Activated CD4-positive, alpha-beta T cell treated with anti-CD3 and anti-CD28 coated beads, Interleukin-2, amount 50 U/mL, for 48 hours (primary cell): ENCODE results near the gene PROM1.
A peak's percentile ranks its signal among the peaks of the same experiment; 100 is the strongest.

Experiments
- DNase-seq, 2 experiments: peaks; one replicate each; pipeline ENCODE4 v3.0.0-alpha.2; 2020

The PROM1 gene

DNA sequence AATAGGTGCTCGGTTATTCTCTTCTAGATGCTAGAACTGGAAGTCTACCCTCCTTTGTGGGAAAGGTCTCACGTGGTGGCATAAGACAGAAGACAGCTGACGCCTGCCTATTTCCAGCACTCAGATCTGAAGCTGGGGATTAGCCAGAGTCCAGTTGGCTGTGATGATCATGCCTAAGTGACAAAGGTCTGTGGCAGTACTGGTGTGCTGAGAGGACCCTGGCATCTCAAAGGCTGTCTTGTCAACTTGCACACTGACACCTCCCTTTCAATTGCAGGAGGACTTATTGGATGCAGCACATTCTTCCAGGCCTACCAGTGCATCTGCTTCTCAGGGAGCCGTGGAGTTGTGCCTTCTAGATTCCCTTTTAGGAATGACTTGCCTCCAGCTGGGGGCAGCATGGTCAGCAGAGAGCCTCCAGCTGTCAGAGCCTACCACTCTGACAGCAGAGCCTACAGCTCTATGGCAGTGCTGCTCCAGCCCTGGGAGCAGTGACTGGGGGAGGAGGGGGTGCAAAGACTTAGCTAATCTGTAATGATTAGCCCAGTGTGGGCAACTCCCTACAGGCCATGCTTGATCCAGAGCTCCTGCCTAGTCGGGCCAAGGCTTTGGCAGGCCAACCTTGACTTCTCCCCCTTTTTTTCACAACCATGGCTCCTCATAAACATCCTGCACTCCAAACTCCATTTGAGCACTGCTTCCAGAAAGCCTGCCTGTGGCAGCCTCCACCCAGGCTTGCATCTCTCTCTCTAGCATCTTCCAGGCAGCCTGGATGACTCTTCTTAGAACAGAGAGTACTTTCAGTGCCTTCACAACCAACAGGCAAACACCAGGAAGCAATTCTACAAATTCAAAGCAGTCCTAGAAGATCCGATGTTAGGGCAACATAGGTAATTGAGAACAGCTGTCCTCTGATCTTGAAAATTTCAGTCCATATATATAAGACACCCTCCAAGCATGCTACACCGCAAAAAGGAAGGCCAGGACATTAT, 107.1 kb downstream of the PROM1 start:
- DNase-seq = no peak

DNA sequence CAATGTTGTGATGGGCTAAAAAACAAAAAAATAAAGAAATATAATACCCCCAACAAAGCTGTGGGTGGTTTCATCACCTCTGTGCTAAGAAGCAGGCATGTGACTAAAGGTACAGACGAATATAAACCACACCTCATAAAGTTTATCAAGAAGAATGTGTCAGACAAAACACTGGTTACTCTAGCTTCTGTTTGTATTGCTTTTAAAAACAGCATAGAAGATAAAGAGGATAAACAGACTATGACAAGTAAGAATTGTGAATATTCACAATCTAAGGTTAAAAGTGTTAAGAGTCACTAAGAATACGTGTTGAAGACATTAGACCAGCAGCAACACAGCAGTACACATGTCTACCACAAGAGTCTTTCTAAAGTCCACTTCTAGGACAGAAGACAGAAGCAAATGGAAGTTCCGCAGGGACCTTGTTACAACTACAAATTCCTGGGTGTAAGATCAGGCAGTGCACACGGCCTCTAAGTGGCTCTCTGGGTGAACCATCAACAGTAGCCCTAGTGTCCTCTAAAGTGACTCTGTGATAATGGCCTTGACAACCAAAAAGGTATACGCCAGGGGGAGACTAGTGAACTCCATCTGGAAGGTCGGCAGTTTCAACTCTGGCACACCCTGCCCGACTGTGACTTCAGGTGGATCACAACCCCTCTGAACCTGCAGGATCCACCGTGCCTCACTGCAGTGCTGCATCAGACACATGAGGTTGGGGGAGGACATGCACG, 112.6 kb downstream of the PROM1 start:
- DNase-seq = no peak

DNA sequence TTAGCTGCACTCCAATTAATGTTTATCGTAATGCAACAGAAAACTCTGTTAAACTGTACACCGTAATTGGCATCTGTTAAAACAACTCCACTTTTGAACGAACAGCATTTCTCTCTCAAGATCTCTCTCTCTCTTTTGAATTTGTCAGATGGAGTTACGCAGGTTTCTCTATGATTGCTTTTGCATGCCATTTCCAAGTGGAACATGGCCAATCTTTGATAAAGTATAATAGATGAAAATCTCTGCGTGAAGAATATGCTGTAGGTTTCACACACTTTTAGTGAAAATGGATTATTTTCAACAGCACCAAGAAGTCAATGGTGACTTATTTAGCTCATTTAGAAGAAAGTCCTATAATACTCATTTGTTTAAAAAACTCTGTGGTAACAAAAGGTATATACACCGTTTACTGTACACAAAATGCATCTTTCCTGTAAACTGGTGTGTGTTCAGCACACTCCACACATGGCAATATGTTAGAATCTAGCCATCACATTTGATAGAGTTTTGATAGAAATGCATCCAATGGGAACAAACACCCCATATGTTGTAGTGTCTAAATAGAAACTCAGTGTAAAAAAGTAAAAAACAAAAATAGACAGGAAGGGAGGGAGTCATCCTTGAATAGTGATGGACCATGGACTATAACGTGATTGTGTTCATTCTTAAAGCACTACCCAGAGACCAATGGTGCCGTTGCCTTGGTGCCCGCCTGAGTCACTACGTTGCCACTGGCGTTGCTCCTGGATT, 115.1 kb downstream of the PROM1 start:
- no peak for DNase-seq

DNA sequence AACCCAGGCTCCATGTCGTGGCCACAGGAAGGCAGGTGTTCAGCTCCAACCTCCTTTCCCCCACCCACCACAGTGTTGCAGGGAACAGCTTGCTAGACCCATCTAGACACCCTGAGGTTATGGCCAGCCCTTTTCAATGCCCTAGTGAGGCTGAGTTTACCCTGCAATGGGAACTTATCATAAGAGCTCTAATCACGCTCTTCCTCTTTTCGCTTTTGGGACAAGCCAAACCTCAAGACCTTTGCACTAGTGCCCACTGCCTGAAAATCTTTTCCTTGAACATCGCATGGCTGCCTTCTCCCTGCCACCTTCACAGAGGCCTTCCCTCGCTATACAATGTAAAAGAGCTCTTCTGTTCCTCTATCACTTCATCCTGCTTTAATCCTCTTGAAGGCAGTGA, 118.5 kb downstream of the PROM1 start:
- DNase-seq = no peak

DNA sequence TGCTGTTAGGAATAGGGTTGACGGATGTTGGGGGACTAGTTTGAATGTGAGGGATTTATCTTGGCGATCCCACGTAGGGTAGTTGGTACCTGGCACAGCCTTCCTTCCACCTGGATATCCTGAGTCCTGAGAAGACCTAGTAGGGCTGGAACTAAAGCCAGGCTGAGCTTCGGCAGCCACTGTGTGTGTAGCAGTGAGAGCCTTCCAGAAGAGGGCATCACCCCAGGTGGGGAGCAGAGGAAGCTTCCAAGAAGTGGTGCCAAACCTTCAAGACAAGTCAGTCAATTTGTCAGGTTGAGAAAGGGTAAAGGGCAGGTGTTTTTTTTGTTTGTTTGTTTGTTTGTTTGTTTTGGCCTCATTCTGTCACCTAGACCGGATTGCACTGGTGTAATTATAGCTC, 119.7 kb downstream of the PROM1 start:
- DNase-seq = no peak

DNA sequence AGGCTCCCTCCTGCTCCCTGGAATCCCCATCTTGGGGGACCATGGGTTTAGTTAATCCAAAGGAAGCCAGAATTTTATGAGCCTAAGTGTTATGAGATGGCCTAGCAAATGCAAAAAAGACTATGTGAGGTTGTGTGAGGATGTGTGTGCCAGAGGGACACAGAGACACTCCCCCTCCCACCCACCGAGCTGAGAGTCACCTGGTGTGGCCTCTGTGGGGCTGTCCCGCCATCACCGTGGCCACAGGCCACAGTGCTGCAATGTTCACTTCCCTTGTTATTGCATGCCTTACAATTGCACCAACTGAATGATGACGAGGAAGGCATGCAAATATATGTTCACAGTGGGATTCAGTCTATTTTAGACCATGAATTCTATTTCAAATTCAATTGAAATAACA, 120.2 kb downstream of the PROM1 start:
- DNase-seq = peak; percentile 51 to 64

DNA sequence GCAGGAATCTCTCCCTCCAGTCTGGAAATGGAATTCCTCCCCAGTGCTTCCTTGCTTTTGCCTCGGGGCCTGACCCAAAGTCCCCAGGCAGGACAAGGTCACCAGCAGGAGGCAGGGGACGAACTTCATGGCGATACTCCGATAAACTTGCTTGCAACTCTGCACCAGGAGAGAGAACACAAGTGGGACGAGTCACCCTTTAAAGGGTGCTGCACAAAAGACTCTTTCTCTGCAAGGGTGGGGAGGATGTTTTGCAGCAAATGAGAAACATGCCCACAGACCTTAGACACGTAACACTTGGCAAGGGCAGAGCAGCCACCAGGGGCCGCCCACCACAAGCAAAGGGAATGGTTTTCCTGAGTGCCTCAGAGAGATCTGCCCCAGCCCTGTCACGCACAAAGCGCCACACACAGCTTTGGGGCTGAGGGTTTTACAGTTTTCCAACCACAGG, 120.8 kb downstream of the PROM1 start, which contains the start of gene FGFBP2:
Gene FGFBP2, minus strand, starts transcription at position 175 of the 451 bp plus-strand sequence. Its CDS starts 46 bp downstream, at position 129.
- peak; percentile 64 to 69 for DNase-seq

DNA sequence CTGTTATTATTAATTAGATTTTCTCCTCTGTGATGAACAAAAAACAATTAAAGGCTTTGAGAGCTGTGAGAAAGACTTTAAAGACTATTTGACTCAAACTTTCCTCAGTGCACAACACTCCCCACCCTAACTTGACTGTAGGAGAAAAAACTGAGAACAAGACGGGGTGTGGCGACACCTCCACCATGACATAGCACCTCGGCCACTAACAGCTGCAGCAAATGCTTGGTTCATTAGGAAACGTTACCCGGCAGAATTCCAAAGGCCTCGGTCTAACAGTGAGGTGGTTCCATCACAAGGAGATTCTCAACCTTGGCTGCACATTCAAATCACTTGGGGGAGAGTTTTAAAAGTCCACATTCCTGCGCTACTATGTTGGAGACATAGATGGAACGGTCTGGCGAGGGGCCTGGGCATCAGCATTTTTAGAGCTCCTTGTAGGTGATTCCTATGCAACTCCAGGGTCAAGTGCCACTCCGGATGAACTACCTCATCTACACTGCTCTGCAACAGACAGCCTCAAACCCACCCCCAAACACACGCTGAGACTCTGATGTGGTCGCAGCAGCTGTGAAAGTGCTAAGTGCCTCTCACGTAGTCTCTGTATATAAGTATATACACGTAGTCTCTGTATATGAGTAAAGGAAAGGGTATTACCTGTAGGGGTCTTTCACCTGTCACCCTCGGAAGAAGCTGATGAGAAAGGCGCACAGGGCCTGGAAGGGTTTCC, 121.9 kb downstream of the PROM1 start:
- DNase-seq = no peak

DNA sequence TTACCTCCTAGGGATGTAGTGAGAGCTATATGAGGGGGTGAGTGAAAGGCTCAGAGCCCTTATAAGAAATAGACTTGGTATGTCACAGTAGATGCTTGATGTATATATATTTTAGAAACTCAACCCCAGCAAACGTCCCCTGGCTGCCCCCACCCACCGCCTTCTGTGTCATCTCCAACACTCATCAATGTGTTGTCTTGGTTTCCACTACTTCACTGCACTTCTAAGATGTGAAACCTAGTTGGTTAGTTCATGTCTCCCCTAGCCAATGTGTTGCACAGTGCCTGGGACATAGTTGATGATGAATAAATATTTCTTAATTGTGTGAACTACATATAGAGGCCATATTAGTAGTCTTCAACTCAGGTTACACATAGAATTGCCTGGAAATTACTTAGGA, 125.3 kb downstream of the PROM1 start:
- no peak for DNase-seq

DNA sequence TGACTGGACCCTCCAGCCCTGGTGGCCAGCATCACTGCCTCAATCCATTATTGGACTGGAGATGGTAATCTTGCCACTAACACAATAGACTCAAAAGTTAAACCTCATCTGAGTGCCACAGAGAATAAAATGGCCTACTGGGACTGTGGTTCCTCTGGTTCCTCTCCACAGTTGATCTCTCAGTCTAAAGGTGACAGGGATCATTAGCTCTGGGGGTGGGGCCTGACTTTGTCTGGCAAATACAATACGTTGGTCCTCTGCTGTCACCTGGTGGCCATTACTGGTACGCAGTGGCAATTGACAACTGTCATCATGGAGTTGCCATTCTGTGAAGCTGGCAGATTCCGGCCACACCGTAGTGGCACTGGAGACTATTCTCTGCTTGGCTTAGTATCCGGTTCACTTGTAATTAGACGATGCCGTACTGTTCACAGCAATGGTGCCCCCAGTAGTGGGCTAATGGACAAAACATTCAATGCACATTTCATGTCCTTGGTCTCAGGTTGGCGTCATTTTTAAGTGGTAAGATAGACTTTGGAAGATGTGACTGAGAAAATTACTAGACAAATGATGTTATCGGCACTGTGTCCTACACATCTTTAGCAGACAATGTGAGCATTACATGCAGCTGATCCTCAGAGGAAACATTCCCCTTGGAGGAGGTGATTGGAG, 127.5 kb downstream of the PROM1 start:
- DNase-seq = peak; percentile 89 to 91

DNA sequence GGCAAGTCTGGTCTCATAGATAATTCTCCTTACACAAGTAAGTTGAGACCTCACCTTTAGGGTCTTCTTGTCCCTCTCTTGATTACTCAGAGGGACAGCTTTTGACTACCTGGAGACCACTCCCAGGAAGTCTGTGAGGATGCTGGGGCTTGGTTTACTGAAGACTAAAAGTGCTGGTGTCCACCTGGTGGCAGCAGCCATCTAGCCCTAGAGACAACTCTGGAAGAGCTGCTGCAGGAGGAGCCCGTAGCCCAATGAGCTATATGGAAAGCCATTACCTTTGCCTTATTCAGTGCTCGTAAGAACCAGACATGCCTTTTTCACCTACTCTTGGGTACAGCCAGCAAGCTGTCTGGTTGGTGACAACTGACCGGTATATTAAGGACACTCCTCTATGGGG, 128.2 kb downstream of the PROM1 start:
- no peak for DNase-seq

DNA sequence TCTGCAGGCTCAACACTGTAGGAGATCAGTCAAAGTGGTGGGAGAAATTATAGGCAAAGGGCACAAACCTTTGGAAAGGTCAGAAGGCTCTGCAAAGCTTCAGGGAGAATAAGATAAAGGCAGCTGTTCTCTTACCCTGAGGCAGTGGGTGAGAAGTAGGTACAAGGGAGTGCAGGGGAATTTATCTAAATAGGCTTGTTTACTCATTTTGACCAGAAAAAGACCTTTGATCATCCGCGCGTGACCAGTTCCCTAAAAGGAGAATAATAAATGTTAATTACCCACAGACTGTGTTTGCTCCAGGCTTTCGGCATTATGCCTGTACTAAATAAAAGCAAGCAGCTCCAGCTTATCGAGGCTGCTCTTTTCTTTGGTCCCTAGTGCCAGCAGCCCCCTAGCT, 130.2 kb downstream of the PROM1 start:
- DNase-seq = no peak

DNA sequence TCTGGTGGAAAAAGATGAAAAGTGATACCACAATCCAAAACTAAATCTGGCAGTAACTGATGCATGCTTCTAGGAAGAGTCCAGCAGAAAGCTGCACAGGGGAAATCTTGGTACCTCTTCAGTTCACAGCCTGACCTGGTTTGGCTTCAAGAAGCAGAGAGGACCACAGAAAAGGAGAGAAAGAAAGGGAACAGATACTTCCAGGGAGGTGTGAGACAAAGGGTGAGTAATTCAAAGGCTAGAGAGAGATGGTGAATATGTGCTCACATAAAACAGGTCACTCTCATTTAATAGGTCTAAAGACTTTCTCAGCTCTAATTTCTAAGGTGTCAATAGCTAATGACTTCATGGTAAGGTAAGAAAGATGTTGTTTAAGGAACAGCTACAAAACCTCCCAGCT, 132.0 kb downstream of the PROM1 start:
- no peak for DNase-seq

DNA sequence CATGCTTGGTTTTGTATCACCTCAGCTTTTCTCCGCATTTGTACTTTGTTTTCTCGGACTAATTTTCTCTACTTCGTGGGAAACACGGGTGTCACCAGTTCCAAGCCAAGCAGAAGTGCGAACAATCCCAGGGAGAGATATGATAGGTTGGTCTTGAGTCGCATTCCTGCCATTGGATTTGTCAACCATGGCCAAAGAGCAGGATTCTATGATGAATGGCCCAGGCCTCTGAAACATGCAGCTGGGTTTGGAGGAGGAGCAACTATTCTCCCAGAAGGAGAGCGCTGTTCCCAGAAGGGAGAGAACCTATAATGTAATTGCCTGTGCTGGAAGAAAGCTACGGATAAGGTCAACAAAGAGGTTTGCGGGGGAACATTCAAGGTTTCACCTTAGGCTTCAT, 135.0 kb downstream of the PROM1 start:
- no peak for DNase-seq

DNA sequence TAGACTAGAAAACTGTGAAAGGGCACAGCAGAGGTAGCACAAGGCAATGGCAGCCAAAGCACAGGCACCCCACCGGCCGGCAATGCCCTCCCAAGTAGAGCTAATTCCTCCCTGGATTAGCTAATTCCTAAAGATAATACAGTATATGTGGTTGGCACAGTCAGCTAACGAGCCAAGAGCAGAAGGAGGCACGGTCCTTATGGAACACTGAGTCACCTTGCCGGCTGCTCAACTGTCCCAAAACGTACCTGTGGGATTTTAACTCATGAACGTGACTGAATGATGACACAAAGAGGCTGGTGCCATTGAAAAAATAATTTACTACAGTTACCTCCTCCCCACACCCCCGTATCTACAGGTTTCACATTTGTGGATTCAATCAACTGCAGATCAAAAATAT, 136.1 kb downstream of the PROM1 start:
- DNase-seq = no peak

DNA sequence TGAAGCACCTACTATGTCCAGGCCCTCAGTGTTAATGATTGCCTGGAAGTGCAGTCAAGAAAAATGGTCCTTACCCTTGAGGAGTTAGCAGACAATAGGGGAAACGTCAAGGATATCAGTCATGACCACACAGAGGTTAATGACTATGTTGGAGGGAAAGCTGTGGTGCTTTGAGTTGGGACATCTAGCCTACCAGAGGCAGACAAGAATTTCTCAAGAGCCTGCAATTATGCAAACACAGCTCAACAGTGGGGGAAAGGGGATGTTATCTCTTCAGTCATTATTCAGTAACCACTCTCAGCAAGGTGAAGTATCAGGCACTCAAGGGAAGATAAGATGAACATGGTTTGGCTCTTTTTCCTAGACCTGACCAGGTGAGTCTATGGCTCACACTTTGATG, 138.3 kb downstream of the PROM1 start:
- DNase-seq = no peak

DNA sequence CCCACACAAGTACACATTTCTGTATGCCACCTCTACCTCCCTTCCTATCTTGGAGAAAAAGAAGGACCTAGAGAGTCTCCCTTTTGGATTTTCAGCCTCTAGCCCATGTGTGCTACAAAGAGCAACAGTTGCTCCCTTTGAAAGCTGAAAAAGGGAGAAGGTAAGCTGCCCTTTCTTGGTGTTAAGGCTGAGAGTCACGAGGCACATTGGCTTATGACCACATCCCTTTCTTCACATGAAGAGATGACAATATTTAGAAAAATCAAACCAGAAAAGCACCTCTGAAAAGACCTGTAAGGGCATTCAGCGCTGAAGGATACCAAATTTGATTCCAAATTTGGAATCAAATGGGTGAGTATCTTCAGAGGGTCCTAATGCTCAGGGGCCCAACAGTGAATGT, 138.9 kb downstream of the PROM1 start:
- DNase-seq = no peak

DNA sequence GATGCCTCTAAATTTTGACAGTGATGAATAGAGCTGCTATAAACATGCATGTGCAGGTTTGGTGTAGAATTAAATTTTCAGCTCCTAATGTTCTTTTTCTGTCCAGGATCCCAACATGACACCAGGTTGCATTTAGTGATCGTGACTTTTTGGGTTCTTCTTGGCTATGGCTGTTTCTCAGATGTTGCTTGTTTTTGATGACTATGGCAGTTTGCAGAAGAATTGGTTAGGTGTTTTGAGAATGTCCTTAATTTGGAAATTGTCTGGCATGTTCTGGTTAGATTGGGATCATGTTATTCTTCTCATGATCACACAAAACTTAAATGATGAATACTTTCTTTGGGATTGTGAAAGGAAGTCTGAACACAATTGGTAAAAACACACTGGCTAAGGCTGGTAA, 141.5 kb downstream of the PROM1 start:
- DNase-seq = no peak

DNA sequence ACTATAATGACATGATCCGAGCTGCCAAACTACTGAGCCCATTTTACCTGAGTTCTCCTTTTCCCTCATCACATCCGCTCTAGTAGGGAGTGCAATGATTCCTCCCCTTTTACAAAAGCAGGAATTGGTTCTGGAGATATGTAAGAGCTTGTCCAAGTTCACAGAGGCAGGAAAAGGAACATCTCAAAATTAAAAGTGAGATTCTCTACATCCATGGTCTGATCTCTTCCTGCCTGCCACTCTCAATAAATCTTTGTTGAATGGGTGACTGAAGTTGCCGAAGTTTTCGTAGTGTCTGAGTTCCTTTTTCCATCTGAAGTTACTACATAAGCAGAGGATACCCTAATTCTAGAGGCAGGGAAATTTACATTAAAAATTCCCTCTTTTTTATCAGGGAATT, 145.2 kb downstream of the PROM1 start, which contains the start of gene FGFBP1:
Gene FGFBP1, minus strand, starts transcription at position 101 of the 400 bp plus-strand sequence. CDS start 2,108 bp downstream, outside the sequence.
- no peak for DNase-seq

DNA sequence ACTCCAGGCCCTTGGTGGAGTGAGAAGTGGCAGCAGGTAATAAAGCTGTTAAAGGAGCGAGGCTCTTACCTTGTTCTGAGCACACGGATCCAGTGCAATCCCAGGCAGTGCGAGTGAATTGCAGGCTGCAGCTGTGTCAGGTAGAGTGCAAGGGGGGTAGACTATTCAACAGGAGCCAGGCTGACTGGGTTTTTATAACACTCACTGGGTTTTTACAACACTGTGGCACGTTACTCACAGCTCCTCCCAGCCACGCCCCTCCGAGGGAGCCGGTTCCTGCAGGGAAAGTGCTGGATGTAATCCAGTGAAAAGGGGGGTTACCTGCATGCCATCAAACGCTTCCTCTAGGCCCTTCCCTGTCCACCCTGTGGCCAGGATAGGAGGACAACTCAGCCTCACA, 145.6 kb downstream of the PROM1 start:
- no peak for DNase-seq

DNA sequence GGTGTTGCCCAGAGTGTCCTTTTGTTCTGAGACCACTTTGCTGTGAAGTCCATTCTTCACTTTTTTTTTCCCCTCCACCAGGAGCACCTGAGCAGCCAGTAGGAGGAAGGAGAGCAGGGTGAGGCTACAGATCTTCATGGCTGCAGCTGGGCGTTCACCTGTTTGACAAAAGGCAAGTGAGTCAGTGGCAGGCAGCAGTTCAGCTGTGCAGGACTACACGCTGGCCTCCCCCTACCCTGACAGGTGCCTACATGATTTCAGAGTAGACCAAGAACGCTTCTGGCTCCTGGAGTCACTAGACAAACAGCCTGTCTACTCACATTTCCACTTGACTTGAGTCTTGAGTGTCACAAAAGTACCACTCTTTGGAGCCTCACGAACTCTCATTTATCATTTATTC, 147.3 kb downstream of the PROM1 start:
- DNase-seq = no peak
